Left renal cortex interstitium (tissue), 4 donors: Measurements from ENCODE around the gene ADH7. TPM values are rescaled to one million over a fixed set of nuclear protein-coding genes. Genes with fewer than 3 reads are reported as not detected.
"Not testable (repeated sequence)": the region's sequence is repeated elsewhere in the genome, so short reads cannot be mapped to it uniquely, and the experiment has no call there.

Source experiments
- DNase-seq, 4 donors: peaks; one replicate each; pipeline ENCODE4 v3.0.0-alpha.2; 2013; ENCODE audit warnings: low read depth in 4 of 4, low spot score in 2 of 4, missing footprints in 1 of 4
- polyA plus RNA-seq, 4 donors: library from polyadenylated mRNA; unstranded; fragments of 120-200 nt; gene quantifications; one replicate each; pipeline ENCODE4 v1.2.1, GENCODE V29; 2013; ENCODE audit not compliant: insufficient read length in 4 of 4

The ADH7 gene
- polyA plus RNA-seq, 4 donors, result not detected

- no peak for DNase-seq
These were observed 18.0 kb downstream of the ADH7 start for GRCh38 chr4:99417125-99417524.

DNA sequence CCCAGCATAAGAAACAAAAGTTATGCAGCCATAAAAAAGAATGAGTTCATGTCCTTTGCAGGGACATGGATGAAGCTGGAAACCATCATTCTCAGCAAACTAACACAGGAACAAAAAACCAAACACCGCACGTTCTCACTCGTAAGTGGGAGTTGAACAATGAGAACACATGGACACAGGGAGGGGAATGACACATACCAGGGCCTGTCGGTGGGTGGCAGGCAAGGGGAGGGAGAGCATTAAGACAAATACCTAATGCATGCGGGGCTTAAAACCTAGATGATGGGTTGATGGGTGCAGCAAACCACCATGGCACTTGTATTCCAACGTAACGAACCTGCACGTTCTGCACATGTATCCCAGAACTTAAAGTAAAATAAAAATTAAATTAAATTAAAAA, 19.4 kb downstream of the ADH7 start:
- not testable (repeated sequence) for DNase-seq

DNA sequence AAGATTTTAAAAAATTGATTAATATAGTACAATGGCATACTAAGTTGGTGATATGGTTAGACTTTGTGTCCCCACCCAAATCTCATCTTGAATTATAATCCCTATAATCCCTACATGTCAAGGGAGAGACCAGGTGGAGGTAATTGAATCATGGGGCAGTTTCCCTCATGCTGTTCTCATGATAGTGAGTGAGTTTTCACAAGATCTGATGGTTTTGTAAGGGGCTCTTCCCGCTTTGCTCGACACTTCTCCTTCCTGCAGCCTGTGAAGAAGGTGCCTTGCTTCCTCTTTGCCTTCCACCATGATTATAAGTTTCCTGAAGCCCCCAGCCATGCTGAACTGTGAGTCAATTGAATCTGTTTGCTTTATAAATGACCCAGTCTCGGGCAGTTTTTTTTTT, 20.2 kb downstream of the ADH7 start:
- not testable (repeated sequence) for DNase-seq

GRCh38 chr4:99414401-99414800, 20.7 kb downstream of the ADH7 start:
- DNase-seq, result no peak

DNA sequence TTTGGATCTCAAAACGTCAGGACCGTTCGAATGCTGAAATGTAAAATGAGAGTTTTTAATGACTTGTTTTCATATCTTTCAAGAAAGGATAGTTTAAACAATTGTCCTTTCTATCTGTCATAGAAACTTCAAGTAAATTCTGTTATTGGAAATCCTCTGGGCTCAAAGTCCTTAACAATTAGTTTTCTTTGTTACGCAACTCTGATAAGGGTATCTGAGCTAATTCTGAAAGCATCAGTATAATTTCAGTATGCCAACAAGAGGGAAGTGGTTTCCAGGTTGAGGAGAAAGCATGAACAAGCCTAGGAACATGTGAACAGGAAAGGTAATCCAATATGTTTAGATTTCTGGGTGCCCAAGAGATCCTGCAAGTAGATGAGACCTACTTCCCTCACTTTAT, 22.0 kb downstream of the ADH7 start:
- DNase-seq, result no peak

DNA sequence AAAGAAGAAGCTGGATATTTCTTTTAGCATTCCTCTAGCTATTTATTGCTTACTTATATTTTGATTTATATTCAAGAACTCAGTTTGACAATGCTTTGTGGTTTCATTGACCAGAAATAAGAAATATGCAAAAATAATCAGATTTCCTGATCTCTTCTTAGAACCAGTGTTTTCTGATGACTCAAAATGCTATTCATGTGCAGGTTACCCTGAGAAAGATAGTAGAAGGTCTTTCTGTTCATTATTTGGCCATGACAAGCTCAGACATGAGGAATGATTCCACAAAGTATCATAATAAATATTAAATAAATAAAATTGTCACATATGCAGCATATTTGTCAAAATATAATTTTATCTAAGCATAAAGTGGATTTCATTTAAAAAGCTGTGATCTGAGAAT, 24.1 kb downstream of the ADH7 start:
- DNase-seq, result no peak

DNA sequence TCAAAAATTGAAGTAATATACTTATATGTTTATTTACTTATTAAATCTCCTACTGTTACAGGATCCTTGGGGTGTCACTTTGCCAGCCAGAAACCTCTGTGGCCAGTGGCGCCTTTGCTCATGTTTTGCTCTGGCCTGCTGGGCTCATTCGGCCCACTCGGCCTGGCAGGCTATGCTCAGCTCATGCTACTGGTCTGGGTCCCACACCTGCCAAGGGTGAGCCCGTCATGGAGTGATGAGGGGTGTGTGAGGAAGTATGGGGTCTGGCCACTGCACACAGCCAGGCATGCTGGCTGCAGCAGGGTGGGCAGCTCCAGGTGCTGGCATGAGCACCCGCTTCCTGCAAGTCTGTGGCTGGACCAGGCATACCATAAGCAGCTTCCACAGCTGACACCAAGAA, 25.1 kb downstream of the ADH7 start:
- no peak for DNase-seq

DNA sequence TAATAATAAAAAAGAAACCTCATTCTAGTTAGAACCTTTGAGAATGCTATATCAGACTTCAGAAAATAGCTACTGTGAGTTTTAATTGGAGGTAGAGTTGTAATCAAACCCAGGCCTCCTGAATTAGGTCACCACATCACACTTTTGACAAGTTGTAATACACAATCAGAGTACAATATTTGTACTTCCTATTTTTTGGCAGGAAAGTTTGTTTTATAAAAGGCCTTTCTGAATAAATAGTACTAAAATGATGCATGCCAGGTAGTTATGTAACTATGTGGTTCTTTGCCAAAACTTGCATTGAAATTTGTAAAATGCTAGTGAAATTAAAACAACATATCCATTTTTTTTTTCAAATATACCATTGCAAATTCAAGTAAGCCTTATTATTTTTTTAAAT, 26.8 kb downstream of the ADH7 start:
- DNase-seq, result no peak

- peak in 2 of 4 donors; percentile 63 to 83 for DNase-seq
These were observed 29.6 kb downstream of the ADH7 start for GRCh38 chr4:99405433-99406115.

GRCh38 chr4:99404595-99405287, 30.4 kb downstream of the ADH7 start:
- DNase-seq, result no peak

DNA sequence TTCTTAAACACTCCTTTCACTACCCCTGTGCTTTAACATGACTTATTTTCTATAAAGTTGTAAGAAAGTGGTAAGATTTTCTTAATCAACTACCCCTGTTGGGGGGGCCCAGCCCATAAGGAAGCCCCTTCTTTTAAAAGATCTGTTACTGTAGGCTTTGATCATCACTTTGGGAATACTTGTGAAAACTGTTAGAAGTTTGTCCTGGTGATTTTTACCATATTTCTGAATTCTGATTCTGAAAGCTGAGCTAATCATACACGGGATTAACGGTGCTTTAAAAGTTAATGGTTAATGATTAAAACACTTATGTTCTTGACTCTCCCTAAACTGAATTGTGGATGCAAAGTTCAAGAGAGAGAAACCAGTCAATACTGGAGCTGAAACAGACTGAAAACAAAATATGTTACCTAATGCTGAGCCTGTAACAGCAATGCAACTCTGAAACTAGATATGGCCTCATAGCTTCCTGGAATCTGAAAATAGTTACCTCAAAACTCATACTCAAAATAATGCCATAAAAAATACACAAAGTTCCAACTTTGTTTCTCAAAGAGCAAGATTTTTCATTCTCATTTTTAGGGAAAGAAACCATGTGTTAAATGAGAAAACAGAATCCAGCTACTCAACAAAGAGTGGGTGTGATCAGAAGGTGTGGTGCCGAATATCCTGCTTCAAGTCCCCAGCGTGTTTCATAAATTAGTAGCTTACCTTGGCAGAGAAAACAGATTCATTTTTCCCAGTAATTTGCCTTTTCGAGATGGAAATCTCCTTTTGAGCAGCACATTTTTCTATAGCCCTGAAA, 31.6 kb downstream of the ADH7 start:
- DNase-seq, result no peak

GRCh38 chr4:99402765-99403164, 32.4 kb downstream of the ADH7 start:
- DNase-seq, result no peak

DNA sequence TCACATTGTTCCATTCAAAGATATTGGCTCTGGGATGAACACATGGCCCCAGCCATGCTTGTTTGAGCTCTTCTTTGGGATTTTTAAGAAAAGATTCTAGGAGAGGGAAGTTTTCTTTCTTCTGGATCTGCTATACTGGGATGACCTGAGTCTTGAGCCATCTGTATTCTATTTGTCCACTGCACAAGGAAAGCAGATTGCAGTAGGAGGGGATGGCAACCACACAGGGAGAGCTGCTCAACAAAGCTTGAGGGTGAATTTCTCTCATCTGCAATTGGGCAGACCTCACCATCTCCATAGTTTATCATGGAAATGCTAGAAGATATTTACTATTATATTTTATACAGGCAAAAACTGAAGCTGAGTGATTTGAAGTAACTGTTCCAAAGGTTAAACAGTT, 34.3 kb downstream of the ADH7 start:
- DNase-seq, result no peak

- DNase-seq, result no peak
These were observed 36.1 kb downstream of the ADH7 start for GRCh38 chr4:99399017-99399416.

DNA sequence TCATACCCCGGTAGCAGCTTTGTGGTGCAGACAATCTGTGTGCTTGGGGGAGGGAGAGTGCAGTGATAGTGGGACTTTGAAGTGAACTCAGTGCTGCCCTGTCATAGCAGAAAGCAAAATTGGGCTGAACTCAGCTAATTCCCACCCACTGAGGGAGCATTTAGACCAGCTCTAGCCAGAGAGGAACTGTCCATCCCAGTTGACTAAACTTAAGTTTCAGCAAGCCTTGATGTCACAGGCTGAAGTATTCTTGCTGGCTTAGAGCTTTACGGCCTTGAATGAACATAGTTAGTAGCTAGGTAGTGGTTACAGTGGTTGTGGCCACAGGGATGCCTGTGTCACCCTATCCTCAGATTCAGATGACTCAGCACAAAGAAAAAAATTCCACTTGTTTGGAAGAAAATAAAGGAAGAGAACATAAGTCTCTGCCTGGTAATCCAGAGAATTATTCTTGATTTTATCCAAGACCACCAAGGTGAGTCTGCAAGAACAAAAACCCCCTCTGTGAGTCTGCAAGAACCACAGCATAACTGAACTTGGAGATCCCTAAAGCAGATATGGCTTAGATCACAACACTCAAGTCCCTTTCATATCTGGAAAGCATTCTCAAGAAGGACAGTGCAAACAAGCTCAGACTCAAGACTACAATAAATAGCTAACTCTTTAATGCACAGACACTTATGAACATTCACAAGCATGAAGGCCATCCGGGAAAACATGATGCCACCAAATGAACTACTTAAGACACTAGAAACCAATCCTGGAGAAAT, 39.4 kb downstream of the ADH7 start:
- DNase-seq, result no peak

DNA sequence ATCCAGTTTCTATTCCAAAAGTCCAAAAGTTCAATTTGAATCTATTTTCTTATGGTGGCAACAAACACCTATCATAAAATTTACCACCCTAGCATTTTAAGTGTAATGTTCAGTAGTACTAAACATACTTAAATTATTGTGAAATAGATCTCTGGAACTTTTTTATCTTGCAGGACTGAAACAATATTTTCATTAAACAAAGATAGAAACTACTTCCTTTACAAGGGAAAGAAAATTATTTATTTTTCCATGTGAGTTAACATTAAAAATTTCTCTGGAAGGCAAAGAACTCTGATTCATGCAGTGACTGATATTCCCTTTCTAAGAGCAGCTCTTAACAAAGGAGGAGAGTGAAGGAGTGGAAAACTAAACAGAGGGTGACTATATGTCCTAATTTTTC, 40.2 kb downstream of the ADH7 start:
- DNase-seq, result no peak

- DNase-seq, result no peak
These were observed 45.1 kb downstream of the ADH7 start for GRCh38 chr4:99390055-99390454.

DNA sequence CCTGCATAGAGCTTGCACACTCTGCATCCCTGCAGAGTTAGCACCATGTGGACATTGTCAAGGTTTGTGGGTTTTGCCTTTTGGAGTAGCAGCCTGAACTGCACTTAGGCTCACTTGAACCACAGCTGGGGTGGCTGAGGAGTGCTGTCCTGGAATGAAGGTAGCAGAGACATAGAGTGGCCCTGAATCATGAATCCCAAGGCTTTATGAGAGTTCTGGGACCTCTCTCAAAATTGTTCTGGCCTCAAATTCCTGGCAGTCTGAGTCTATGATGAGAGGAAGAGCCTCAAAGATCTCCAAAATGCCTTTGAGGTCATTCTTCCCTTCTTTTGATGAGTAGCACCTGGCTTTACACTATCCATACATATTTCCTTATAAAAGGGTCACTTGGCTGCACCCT, 45.5 kb downstream of the ADH7 start:
- no peak for DNase-seq

DNA sequence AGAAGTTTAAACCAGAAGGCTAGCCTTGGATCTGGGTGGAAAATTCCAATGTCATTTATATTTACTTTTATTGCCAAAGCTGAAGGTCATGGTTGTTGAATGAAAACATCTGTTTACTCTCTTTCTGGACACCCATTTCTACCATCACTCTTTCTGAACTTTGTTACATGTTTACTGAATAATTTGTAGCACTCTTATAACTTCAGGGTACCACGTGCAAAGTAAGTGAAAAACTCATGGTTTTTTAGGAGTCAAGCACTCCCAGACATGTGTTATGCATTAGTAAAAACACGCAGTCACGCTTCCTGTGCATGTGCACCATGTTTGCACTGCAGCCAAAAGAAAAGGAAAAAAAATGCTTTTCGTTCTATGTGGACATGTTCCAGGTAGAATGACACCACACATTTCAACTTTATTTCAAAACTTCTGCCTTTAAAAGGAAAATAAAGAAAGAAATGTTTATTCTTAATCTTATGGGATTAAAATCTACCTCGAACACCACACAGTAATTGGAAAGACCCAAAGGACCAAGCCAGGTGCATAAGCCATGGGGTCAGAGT, 51.2 kb downstream of the ADH7 start:
- peak in 3 of 4 donors; percentile 51 to 65 (median 61) for DNase-seq

DNA sequence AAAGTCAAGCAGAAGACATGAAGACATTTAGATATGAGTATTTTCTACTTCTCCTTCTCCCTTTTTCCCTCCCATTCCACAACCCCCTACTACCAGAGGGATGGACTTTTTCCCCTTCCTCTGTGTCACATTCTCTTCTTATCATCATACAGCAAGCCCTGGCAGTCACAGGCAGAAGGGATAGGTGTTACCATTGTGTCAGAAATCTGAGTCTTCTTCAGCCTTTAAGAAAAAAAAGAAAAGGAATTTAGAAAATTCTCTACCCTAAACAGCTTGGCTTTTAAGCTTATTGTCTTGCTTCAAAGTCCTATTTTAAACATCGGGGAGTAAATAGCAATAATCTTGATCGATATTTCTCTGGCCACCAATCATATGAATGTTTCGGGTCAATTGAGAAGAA, 51.7 kb downstream of the ADH7 start:
- no peak for DNase-seq
